Heart left ventricle (tissue), 16 donors: ENCODE results near the gene CYP51A1. TPM values are rescaled to one million over a fixed set of nuclear protein-coding genes. Genes with fewer than 3 reads are reported as not detected.

Experiments used
- ATAC-seq, 4 donors: fragments of 200-7000 bp; cut with Tn5 transposase; one replicate each; pipeline ENCODE4 v1.9.1; 2020 to 2022; ENCODE audit warnings: moderate library complexity in 4 of 4, mild to moderate bottlenecking in 3 of 4, moderate number of reproducible peaks in 1 of 4
- DNase-seq, 5 donors: peaks; one replicate each; pipeline ENCODE4 v3.0.0-alpha.2; 2020
- H3K27ac ChIP-seq, 12 donors: fragments of 200-600 bp; sonication (generic) in 4 of 12; one replicate each; pipeline versions ENCODE4 v1.5.0 to v1.8.0; 2016 to 2022; ENCODE audit warnings: mild to moderate bottlenecking in 2 of 12
- H3K27me3 ChIP-seq, 9 donors: fragments of 200-600 bp; sonication (generic) in 2 of 9; one replicate each; pipeline versions ENCODE4 v1.5.1 to v1.8.0; 2016 to 2022; ENCODE audit warnings: mild to moderate bottlenecking in 3 of 9
- H3K36me3 ChIP-seq, 9 donors: fragments of 200-600 bp; sonication (generic) in 2 of 9; one replicate each; pipeline versions ENCODE4 v1.5.0 to v1.8.0; 2018 to 2022; ENCODE audit warnings: mild to moderate bottlenecking in 2 of 9
- H3K4me1 ChIP-seq, 12 donors: fragments of 200-600 bp; sonication (generic) in 4 of 12; one replicate each; pipeline versions ENCODE4 v1.5.0 to v1.8.0; 2016 to 2022; ENCODE audit warnings: mild to moderate bottlenecking in 3 of 12
- H3K4me3 ChIP-seq, 12 donors: fragments of 200-600 bp; sonication (generic) in 4 of 12; one replicate each; pipeline versions ENCODE4 v1.5.0 to v1.8.0; 2017 to 2022; ENCODE audit warnings: mild to moderate bottlenecking in 9 of 12, moderate library complexity in 4 of 12
- H3K9me3 ChIP-seq, 12 donors: fragments of 200-600 bp; sonication (generic) in 4 of 12; one replicate each; pipeline versions ENCODE4 v1.5.0 to v1.8.0; 2016 to 2022; ENCODE audit warnings: mild to moderate bottlenecking in 1 of 12
- CTCF ChIP-seq, 12 donors: fragments of 200-600 bp; sonication (generic) in 4 of 12; IDR thresholded peaks; one replicate each; pipeline versions ENCODE4 v1.5.0 to v1.8.0; 2018 to 2022; ENCODE audit warnings: antibody characterized with exemption in 12 of 12, mild to moderate bottlenecking in 5 of 12
- POLR2A ChIP-seq, 2 donors: fragments of 450-650 bp; IDR thresholded peaks; one replicate each; pipeline ENCODE4 v1.6.1; 2017; ENCODE audit warnings: antibody characterized with exemption in 2 of 2, mild to moderate bottlenecking in 2 of 2, moderate library complexity in 2 of 2
- WGBS, 4 donors: extraction: QIAGEN DNeasy Blood & Tissue Kit in 2 of 4; methylation state at CpG; one replicate each; pipeline versions ENCODE4 v1.1.5 to v1.1.7; 2013 to 2018; 5-methylcytosine and 5-hydroxymethylcytosine counted together
- intact Hi-C, 10 donors: fragments of 100-400 bp; cut with DNase I; formaldehyde crosslinking; loops; one replicate each; pipeline versions ENCODE4 v1.11.1 to v1.14.2; 2022
- polyA plus RNA-seq, 2 donors: library from polyadenylated mRNA; stranded (reverse); fragments of 200-250 nt; gene quantifications; one replicate each; pipeline ENCODE4 v1.2.3, GENCODE V29; 2013
- total RNA-seq, 9 donors: library from RNA; depleted of rRNA in 2 of 9; stranded (reverse); fragments of >200 nt in 2 of 9; fragmentation: NEBNext Ultra II Directional in 3 of 9; extraction: Animal tissue kit (Norgen Biotek cat#: 25700) in 3 of 9; gene quantifications; one replicate each; pipeline versions ENCODE4 v1.1.0 to v1.2.4, GENCODE V29; 2016 to 2023
- donor health status: ischemic (EF 13 %, LVEDD 7.1; RV severe dilation, severe dysfunction).
- donor health status: healthy with polysubstance abuse.
- donor health status: DM: no; HTN: yes; CAD: no.
- donor health status: DM: no; HTN: no; CAD: no.
- donor health status: ischemic (EF 25% LVEDD 6.9; RV normal size, moderate dysfunction).
- donor health status: ischemic (EF 25% LVEDD 5.7; RV mildly dilated, moderate dysfunction).
- donor health status: healthy.
- donor health status: DM: yes; HTN: yes; CAD: no.
- donor health status: ischemic (EF 35%, LVEDD 5.7; RV mildly dilated, moderate dysfunction).
- donor health status: nonischemic (EF 11% LVEDD 7.7; RV severe dilation, severe dysfunction).
- donor health status: DM: yes; HTN: yes; CAD: no.
- donor health status: PGD.
- donor health status: ischemic (EF 29% LVEDD 5.4; RV normal size, mild dysfunction).
- donor health status: nonischemic (EF 23%, LVEDD 6.1; RV moderate dilation, normal function).

The CYP51A1 gene
- total and polyA plus RNA-seq, 11 donors, result 6.7 to 45.9 (median 32.7) TPM

GRCh38 chr7:92075455-92076158 lies 58.7 kb downstream of the CYP51A1 start:
- WGBS, 4 donors, result 92 to 94% (median 93%) methylated on average over 4 of the region's 4 CpGs
- intact Hi-C loops, result loop anchor here in 2 of 10 donors (10.0 kb wide), 2 partner anchors 51 to 131 kb away; partner anchors contain the start of gene AKAP9 (in 1 of the 2)
- ATAC-seq, result no peak
- Histone ChIP-seq H3K9me3 (no peaks in the 10 kb centered on the region), H3K36me3 (peaks cover 0 to 100% (median 65%) of the 10 kb centered on the region in 9 donors), H3K4me1 (no peaks in the 10 kb centered on the region), H3K4me3 (no peak overlapping the region), H3K27ac (no peak overlapping the region), H3K27me3 (no peaks in the 10 kb centered on the region)
- no peak for DNase-seq
- TF ChIP-seq POLR2A (IDR thresholded peaks at IDR 0.05), result no peak
- TF ChIP-seq CTCF (IDR thresholded peaks at IDR 0.05), result no peak

- no peak overlapping the region for H3K4me3 ChIP-seq
- peaks cover 0 to 99% (median 55%) of the 10 kb centered on the region in 9 donors for H3K36me3 ChIP-seq
- intact Hi-C loops, result loop anchor here in 2 of 10 donors (10.0 kb wide), 2 partner anchors 48 to 128 kb away; partner anchors contain the start of gene AKAP9 (in 1 of the 2)
- ATAC-seq (no peak), DNase-seq (no peak)
- H3K9me3 ChIP-seq, result no peaks in the 10 kb centered on the region
- no peak for TF ChIP-seq POLR2A (IDR thresholded peaks at IDR 0.05)
- no peak for TF ChIP-seq CTCF (IDR thresholded peaks at IDR 0.05)
- no peaks in the 10 kb centered on the region for H3K27me3 ChIP-seq
- 93 to 99% (median 97%) methylated on average over 3 of the region's 3 CpGs for WGBS, 4 donors
- no peaks in the 10 kb centered on the region for H3K4me1 ChIP-seq
- H3K27ac ChIP-seq, result no peak overlapping the region
Observed at GRCh38 chr7:92072708-92073107, 61.6 kb downstream of the CYP51A1 start.

GRCh38 chr7:92072121-92072520 lies 62.2 kb downstream of the CYP51A1 start:
- WGBS, 4 donors, result 70 to 80% (median 78%) methylated on average over 1 of the region's 1 CpG

More at GRCh38 chr7:92072121-92072520, 62.2 kb downstream of the CYP51A1 start:
- ATAC-seq (no peak), DNase-seq (no peak)
- Histone ChIP-seq H3K9me3 (no peaks in the 10 kb centered on the region), H3K36me3 (peaks cover 0 to 99% (median 55%) of the 10 kb centered on the region in 9 donors), H3K4me1 (no peaks in the 10 kb centered on the region), H3K27me3 (no peaks in the 10 kb centered on the region), H3K4me3 (no peak overlapping the region), H3K27ac (no peak overlapping the region)
- TF ChIP-seq CTCF (IDR thresholded peaks at IDR 0.05), result no peak
- TF ChIP-seq POLR2A (IDR thresholded peaks at IDR 0.05), result no peak
- intact Hi-C loops, result loop anchor here in 2 of 10 donors (10.0 kb wide), 2 partner anchors 47 to 127 kb away; partner anchors contain the start of gene AKAP9 (in 1 of the 2)
